ENCODE data around the gene KCNQ1.

DNA sequence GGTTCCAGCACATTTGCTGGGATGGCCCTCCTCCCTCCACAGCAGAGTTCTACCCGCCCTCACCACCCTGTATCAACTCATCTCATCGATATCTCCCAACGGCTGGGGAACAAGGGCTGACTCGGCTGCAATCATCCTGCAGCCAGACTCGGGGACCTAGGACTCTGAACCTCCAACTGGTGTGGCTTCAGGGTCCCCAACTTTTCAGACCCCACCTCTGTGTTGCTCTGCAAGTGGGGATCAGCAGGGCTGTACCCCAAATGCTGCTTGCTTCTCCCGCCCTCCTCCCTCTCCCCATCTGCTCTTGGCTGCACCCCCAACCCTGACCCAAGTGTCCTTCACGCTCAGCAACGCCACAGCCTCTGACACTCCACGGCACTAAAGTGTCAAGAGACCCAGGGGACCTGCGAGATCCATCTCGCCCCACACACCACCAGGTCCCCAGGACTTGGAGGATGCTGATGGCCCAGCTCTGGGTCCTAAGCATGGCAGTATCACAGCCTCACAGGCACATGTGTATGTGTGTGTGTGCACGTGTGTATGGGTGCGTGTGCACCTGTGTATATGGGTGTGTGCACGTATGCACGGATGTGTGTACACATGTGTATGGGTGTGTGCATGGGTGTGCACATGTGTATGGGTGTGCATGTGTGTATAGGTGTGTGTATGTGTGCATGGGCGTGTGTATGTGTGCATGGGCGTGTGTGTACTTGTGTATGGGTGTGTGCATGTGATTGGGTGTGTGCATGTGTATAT, 26.4 kb downstream of the KCNQ1 start:
- no peak for TF ChIP-seq EZH2 (IDR thresholded peaks at IDR 0.05; ENCODE audit: low read depth)
- no peak for TF ChIP-seq CTCF (conservative IDR thresholded peaks at IDR 0.05)
